H1 (cell line): ENCODE measurements around the gene SND1.

Experiments
- EGR1 ChIP-seq: IDR thresholded peaks from 2 replicates; pipeline ENCODE4 v1.6.1; 2011; ENCODE audit warnings: low read depth, low read length, borderline replicate concordance
- SIN3A ChIP-seq, 2 experiments: IDR thresholded peaks in 1 of 2; conservative IDR thresholded peaks in 1 of 2; 2 replicates each; pipeline ENCODE4 v1.6.1; 2011 to 2012; ENCODE audit warnings: low read length in 2 of 2, improper control_type of control experiment in 1 of 2, low read depth in 1 of 2, mild to moderate bottlenecking in 1 of 2
- TF ChIP-seq, protein P1 (sequence below): IDR thresholded peaks from 2 replicates; pipeline ENCODE4 v1.6.1; 2012; ENCODE audit warnings: inconsistent platforms

- TF ChIP-seq SIN3A (conservative IDR thresholded peaks at IDR 0.05 in 1 of 2, IDR thresholded peaks at IDR 0.05 in 1 of 2; ENCODE audit: low read depth in 1 of 2, low read length in 2 of 2) (no peak), EGR1 (no peak)
- TF ChIP-seq, protein P1, sequence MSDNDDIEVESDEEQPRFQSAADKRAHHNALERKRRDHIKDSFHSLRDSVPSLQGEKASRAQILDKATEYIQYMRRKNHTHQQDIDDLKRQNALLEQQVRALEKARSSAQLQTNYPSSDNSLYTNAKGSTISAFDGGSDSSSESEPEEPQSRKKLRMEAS = no peak
These were observed 446.6 kb downstream of the SND1 start for GRCh38 chr7:128098629-128099028.
